CD4-positive, alpha-beta T cell (primary cell): ENCODE results near the gene MEIS1. TPM values are rescaled to one million over a fixed set of nuclear protein-coding genes. Genes with fewer than 3 reads are reported as not detected.

Experiments
- ATAC-seq: fragments of 200-7000 bp; cut with Tn5 transposase; one replicate; pipeline ENCODE4 v1.10.0; 2022; ENCODE audit warnings: mild to moderate bottlenecking; ENCODE audit not compliant: poor library complexity
- CTCF ChIA-PET: fragments of 350-600 bp; sonication (Branson Sonifier 250); formaldehyde crosslinking; loops from one replicate; lab custom pipeline; 2021; ENCODE audit warnings: antibody characterized with exemption, inconsistent platforms; lab: Charles Lee
- POLR2A ChIA-PET: fragments of 350-600 bp; sonication (Branson Sonifier 250); formaldehyde crosslinking; loops from one replicate; lab custom pipeline; 2021; ENCODE audit warnings: antibody characterized with exemption, inconsistent platforms; lab: Charles Lee
- DNase-seq, 14 experiments: peaks; one replicate each; pipeline ENCODE4 v3.0.0-alpha.2; 2013 to 2020; ENCODE audit warnings: mixed read lengths in 2 of 14
- H3K27ac ChIP-seq, 2 donors: one replicate each; pipeline versions ENCODE4 v1.5.1 to v1.7.0; 2013; ENCODE audit warnings: low read length in 2 of 2, low read depth in 1 of 2, mild to moderate bottlenecking in 1 of 2
- H3K27me3 ChIP-seq, 2 experiments: 1 replicate in 1 of 2; 2 replicates in 1 of 2; pipeline versions ENCODE4 v1.6.1 to v1.7.0; 2013; ENCODE audit warnings: low read length in 2 of 2, control low read depth in 1 of 2, mild to moderate bottlenecking in 1 of 2, moderate library complexity in 1 of 2; ENCODE audit not compliant: insufficient read depth in 2 of 2, control insufficient read depth in 1 of 2
- H3K36me3 ChIP-seq: one replicate; pipeline ENCODE4 v1.6.1; 2013; ENCODE audit warnings: low read length, control low read depth; ENCODE audit not compliant: insufficient read depth
- H3K4me1 ChIP-seq: one replicate; pipeline ENCODE4 v1.6.1; 2013; ENCODE audit warnings: low read length, control low read depth; ENCODE audit not compliant: insufficient read depth
- H3K4me3 ChIP-seq: one replicate; pipeline ENCODE4 v1.5.1; 2013; ENCODE audit warnings: mild to moderate bottlenecking, low read length, moderate library complexity
- H3K9me3 ChIP-seq, 2 experiments: 1 replicate in 1 of 2; 2 replicates in 1 of 2; pipeline versions ENCODE4 v1.6.1 to v1.7.0; 2013; ENCODE audit warnings: low read length in 2 of 2, mild to moderate bottlenecking in 2 of 2, control low read depth in 1 of 2, moderate library complexity in 1 of 2; ENCODE audit not compliant: control insufficient read depth in 1 of 2, insufficient read depth in 1 of 2
- H3K27ac Mint-ChIP-seq: one replicate; pipeline ENCODE4 v1.8.0; 2020; ENCODE audit warnings: mixed read lengths
- H3K27me3 Mint-ChIP-seq: one replicate; pipeline ENCODE4 v1.8.0; 2021; ENCODE audit warnings: mixed read lengths
- H3K36me3 Mint-ChIP-seq: one replicate; pipeline ENCODE4 v1.8.0; 2021; ENCODE audit warnings: low read depth, mixed read lengths
- H3K4me1 Mint-ChIP-seq: one replicate; pipeline ENCODE4 v1.8.0; 2021; ENCODE audit warnings: low read depth, mixed read lengths
- H3K4me3 Mint-ChIP-seq: one replicate; pipeline ENCODE4 v1.8.0; 2020; ENCODE audit warnings: mild to moderate bottlenecking, mixed read lengths
- H3K9me3 Mint-ChIP-seq: one replicate; pipeline ENCODE4 v1.8.0; 2020; ENCODE audit warnings: mixed read lengths
- intact Hi-C, 2 experiments: fragments of 100-400 bp; cut with DNase I in 1 of 2; cut with micrococcal nuclease in 1 of 2; formaldehyde crosslinking; loops; one replicate each; pipeline versions ENCODE4 v1.15.1 to v1.9.0; 2023 to 2025; cut with DNase I, micrococcal nuclease
- total RNA-seq, 174 experiments: library from RNA in 2 of 174; stranded (reverse) in 2 of 174; gene quantifications; one replicate each; pipeline ENCODE4 v1.2.3 and lab custom pipeline; 2021 to 2026
- TF ChIP-seq, protein P1 (sequence below): fragments of 200-600 bp; IDR thresholded peaks from one replicate; pipeline ENCODE4 v1.8.0; 2022; ENCODE audit warnings: antibody characterized with exemption, mild to moderate bottlenecking

The MEIS1 gene
- total RNA-seq, 2 experiments from 2014 or later = not detected

DNA sequence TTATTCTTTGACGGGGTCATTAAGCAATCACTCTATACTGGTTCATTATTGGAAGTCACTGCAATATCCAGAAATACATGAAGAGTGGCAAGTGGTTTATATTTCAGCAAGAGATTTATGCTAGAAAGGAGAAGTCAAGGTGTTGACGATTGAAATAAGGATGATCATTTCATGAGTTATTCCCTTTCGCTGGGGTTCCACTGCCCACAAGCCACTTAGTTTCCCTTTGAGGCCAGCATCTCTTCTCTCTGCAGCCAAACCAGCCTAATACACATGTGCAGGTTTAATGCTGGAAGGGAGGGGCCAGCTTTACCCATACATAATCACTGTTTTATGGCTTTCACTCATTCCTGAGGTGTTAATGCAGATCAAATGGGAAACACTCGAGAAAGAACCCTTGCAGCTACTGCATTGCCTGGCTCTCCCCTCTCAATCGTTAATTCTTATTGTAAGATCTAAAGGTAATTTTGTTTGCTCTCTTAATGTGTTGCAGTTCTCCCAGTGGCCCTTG, 108.4 kb downstream of the MEIS1 start:
- H3K4me1 ChIP-seq = no peaks in the 10 kb centered on the region
- ATAC-seq = no peak
- no peaks in the 10 kb centered on the region for H3K36me3 ChIP-seq
- ChIA-PET POLR2A (no interaction called here), CTCF (no interaction called here)
- Mint-ChIP-seq H3K27ac (no peak overlapping the region), H3K36me3 (no peaks in the 10 kb centered on the region), H3K27me3 (peaks cover 8% of the 10 kb centered on the region), H3K9me3 (no peaks in the 10 kb centered on the region), H3K4me3 (no peak overlapping the region), H3K4me1 (no peaks in the 10 kb centered on the region)
- no peaks in the 10 kb centered on the region for H3K9me3 ChIP-seq
- intact Hi-C loops = no loop called here
- no peak overlapping the region for H3K4me3 ChIP-seq
- no peak overlapping the region for H3K27ac ChIP-seq
- TF ChIP-seq, protein P1, sequence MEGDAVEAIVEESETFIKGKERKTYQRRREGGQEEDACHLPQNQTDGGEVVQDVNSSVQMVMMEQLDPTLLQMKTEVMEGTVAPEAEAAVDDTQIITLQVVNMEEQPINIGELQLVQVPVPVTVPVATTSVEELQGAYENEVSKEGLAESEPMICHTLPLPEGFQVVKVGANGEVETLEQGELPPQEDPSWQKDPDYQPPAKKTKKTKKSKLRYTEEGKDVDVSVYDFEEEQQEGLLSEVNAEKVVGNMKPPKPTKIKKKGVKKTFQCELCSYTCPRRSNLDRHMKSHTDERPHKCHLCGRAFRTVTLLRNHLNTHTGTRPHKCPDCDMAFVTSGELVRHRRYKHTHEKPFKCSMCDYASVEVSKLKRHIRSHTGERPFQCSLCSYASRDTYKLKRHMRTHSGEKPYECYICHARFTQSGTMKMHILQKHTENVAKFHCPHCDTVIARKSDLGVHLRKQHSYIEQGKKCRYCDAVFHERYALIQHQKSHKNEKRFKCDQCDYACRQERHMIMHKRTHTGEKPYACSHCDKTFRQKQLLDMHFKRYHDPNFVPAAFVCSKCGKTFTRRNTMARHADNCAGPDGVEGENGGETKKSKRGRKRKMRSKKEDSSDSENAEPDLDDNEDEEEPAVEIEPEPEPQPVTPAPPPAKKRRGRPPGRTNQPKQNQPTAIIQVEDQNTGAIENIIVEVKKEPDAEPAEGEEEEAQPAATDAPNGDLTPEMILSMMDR = no peak
- H3K27me3 ChIP-seq = no peaks in the 10 kb centered on the region
- no peak for DNase-seq

DNA sequence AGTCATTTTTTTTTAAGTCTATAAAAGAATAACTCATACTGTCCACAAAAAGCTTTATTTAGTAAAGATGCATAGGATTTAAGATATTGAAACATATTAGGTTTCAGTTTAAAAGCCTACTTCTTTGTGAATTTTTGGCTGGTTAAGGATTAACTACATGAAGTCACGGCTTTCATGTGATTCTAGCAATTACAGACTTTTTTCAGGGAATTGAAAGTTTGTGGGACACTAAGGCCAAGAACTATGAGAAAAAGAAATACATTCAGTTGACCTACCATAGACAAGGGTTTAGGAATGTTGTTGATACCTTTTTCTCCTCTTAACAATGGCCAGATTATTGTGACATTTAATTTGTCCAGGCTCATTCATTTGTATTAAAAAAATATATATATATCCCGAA, 109.3 kb downstream of the MEIS1 start:
- intact Hi-C loops = no loop called here
- no peak for ATAC-seq
- Histone ChIP-seq H3K36me3 (no peaks in the 10 kb centered on the region), H3K4me1 (no peaks in the 10 kb centered on the region), H3K27me3 (no peaks in the 10 kb centered on the region), H3K4me3 (no peak overlapping the region), H3K9me3 (no peaks in the 10 kb centered on the region), H3K27ac (no peak overlapping the region)
- TF ChIP-seq, protein P1 = no peak
- no peak for DNase-seq
- ChIA-PET POLR2A (no interaction called here), CTCF (no interaction called here)
- Mint-ChIP-seq H3K36me3 (no peaks in the 10 kb centered on the region), H3K4me3 (no peak overlapping the region), H3K9me3 (no peaks in the 10 kb centered on the region), H3K27me3 (peaks cover 8% of the 10 kb centered on the region), H3K27ac (no peak overlapping the region), H3K4me1 (no peaks in the 10 kb centered on the region)

DNA sequence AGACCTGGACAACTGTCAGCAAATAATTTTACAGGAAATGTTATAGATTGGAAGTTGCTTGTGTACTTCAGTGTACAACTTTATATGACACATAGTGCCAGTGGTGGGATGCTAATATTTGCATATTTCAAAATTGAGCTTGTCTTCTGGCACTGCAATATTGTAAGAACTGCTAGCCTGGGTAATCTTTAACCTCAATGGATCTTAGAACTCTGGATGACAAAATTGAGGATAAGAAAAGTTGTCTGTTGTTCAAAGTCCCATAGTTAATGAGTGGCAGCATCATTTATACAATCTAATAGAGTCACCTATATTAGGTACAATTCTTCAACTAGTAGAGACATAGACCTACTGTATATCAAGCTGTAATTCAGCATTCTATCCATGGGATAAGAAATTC, 110.3 kb downstream of the MEIS1 start:
- Mint-ChIP-seq H3K27ac (no peak overlapping the region), H3K27me3 (peaks cover 13% of the 10 kb centered on the region), H3K4me1 (no peaks in the 10 kb centered on the region), H3K4me3 (no peak overlapping the region), H3K9me3 (no peaks in the 10 kb centered on the region), H3K36me3 (no peaks in the 10 kb centered on the region)
- H3K36me3 ChIP-seq = no peaks in the 10 kb centered on the region
- TF ChIP-seq, protein P1 = no peak
- no peaks in the 10 kb centered on the region for H3K4me1 ChIP-seq
- ATAC-seq (no peak), DNase-seq (no peak)
- POLR2A ChIA-PET = no interaction called here
- no peaks in the 10 kb centered on the region for H3K9me3 ChIP-seq
- intact Hi-C loops = no loop called here
- CTCF ChIA-PET = no interaction called here
- H3K4me3 ChIP-seq = no peak overlapping the region
- no peaks in the 10 kb centered on the region for H3K27me3 ChIP-seq
- H3K27ac ChIP-seq = no peak overlapping the region
